ENCODE measurements around the gene HIVEP1. TPM values are rescaled to one million over a fixed set of nuclear protein-coding genes. Genes with fewer than 3 reads are reported as not detected.

Gene HIVEP1
- total RNA-seq, 2 donors from 2014 or later = 35.2 to 38.0 TPM

- no peaks in the 10 kb centered on the region for H3K9me3 ChIP-seq
- no peaks in the 10 kb centered on the region for H3K4me1 ChIP-seq (replicated peaks)
- H3K4me3 ChIP-seq = no peak overlapping the region
- H3K36me3 ChIP-seq = no peaks in the 10 kb centered on the region
- 96% methylated on average over 1 of the region's 1 CpG for WGBS
- no peaks in the 10 kb centered on the region for H3K27me3 ChIP-seq (replicated peaks; ENCODE audit: insufficient read depth)
- H3K27ac ChIP-seq = no peak overlapping the region
- DNase-seq (ENCODE audit: low spot score) = no peak
- TF ChIP-seq POLR2AphosphoS5 (IDR thresholded peaks at IDR 0.05) = no peak
- TF ChIP-seq POLR2A (IDR thresholded peaks at IDR 0.05) = no peak
- TF ChIP-seq, protein P1, sequence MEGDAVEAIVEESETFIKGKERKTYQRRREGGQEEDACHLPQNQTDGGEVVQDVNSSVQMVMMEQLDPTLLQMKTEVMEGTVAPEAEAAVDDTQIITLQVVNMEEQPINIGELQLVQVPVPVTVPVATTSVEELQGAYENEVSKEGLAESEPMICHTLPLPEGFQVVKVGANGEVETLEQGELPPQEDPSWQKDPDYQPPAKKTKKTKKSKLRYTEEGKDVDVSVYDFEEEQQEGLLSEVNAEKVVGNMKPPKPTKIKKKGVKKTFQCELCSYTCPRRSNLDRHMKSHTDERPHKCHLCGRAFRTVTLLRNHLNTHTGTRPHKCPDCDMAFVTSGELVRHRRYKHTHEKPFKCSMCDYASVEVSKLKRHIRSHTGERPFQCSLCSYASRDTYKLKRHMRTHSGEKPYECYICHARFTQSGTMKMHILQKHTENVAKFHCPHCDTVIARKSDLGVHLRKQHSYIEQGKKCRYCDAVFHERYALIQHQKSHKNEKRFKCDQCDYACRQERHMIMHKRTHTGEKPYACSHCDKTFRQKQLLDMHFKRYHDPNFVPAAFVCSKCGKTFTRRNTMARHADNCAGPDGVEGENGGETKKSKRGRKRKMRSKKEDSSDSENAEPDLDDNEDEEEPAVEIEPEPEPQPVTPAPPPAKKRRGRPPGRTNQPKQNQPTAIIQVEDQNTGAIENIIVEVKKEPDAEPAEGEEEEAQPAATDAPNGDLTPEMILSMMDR (IDR thresholded peaks at IDR 0.05) = no peak
- intact Hi-C loops (cut with DNase I) = no loop called here
Measured at GRCh38 chr6:12169377-12169776, 157.3 kb downstream of the HIVEP1 start.

- H3K36me3 ChIP-seq = no peaks in the 10 kb centered on the region
- no peaks in the 10 kb centered on the region for H3K27me3 ChIP-seq (replicated peaks; ENCODE audit: insufficient read depth)
- 88% methylated on average over 13 of the region's 13 CpGs for WGBS
- H3K27ac ChIP-seq = no peak overlapping the region
- TF ChIP-seq POLR2AphosphoS5 (IDR thresholded peaks at IDR 0.05) (no peak), POLR2A (IDR thresholded peaks at IDR 0.05) (no peak)
- TF ChIP-seq, protein P1 (IDR thresholded peaks at IDR 0.05) = no peak
- H3K9me3 ChIP-seq = no peaks in the 10 kb centered on the region
- no peak for DNase-seq (ENCODE audit: low spot score)
- no peaks in the 10 kb centered on the region for H3K4me1 ChIP-seq (replicated peaks)
- H3K4me3 ChIP-seq = no peak overlapping the region
- intact Hi-C loops (cut with DNase I) = no loop called here
Measured at GRCh38 chr6:12170351-12171092, 158.4 kb downstream of the HIVEP1 start.

- intact Hi-C loops (cut with DNase I) = no loop called here
- H3K27ac ChIP-seq = no peak overlapping the region
- no peak overlapping the region for H3K4me3 ChIP-seq
- DNase-seq (ENCODE audit: low spot score) = no peak
- H3K36me3 ChIP-seq = no peaks in the 10 kb centered on the region
- 93% methylated on average over 5 of the region's 5 CpGs for WGBS
- no peaks in the 10 kb centered on the region for H3K9me3 ChIP-seq
- no peaks in the 10 kb centered on the region for H3K4me1 ChIP-seq (replicated peaks)
- TF ChIP-seq POLR2A (IDR thresholded peaks at IDR 0.05) (no peak), POLR2AphosphoS5 (IDR thresholded peaks at IDR 0.05) (no peak)
- TF ChIP-seq, protein P1 (IDR thresholded peaks at IDR 0.05) = no peak
- no peaks in the 10 kb centered on the region for H3K27me3 ChIP-seq (replicated peaks; ENCODE audit: insufficient read depth)
Measured at GRCh38 chr6:12171717-12172116, 159.6 kb downstream of the HIVEP1 start.

- DNase-seq (ENCODE audit: low spot score) = no peak
- Histone ChIP-seq H3K4me1 (replicated peaks) (no peaks in the 10 kb centered on the region), H3K27ac (no peak overlapping the region), H3K36me3 (no peaks in the 10 kb centered on the region), H3K9me3 (no peaks in the 10 kb centered on the region), H3K27me3 (replicated peaks; ENCODE audit: insufficient read depth) (no peaks in the 10 kb centered on the region), H3K4me3 (no peak overlapping the region)
- TF ChIP-seq POLR2AphosphoS5 (IDR thresholded peaks at IDR 0.05) = no peak
- no peak for TF ChIP-seq POLR2A (IDR thresholded peaks at IDR 0.05)
- 25% methylated on average over 2 of the region's 2 CpGs for WGBS
- intact Hi-C loops (cut with DNase I) = no loop called here
Measured at GRCh38 chr6:12172572-12172971, 160.5 kb downstream of the HIVEP1 start.

GRCh38 chr6:12173181-12173580 lies 161.1 kb downstream of the HIVEP1 start:
- no peak for DNase-seq (ENCODE audit: low spot score)
- H3K4me3 ChIP-seq = no peak overlapping the region
- intact Hi-C loops (cut with DNase I) = no loop called here
- H3K4me1 ChIP-seq (replicated peaks) = no peaks in the 10 kb centered on the region
- H3K9me3 ChIP-seq = no peaks in the 10 kb centered on the region
- TF ChIP-seq POLR2A (IDR thresholded peaks at IDR 0.05) = no peak
- TF ChIP-seq POLR2AphosphoS5 (IDR thresholded peaks at IDR 0.05) = no peak
- TF ChIP-seq, protein P1 (IDR thresholded peaks at IDR 0.05) = no peak
- WGBS = 29% methylated on average over 5 of the region's 5 CpGs
- H3K36me3 ChIP-seq = no peaks in the 10 kb centered on the region
- no peaks in the 10 kb centered on the region for H3K27me3 ChIP-seq (replicated peaks; ENCODE audit: insufficient read depth)
- no peak overlapping the region for H3K27ac ChIP-seq

Data from prostate gland (tissue), 2 donors.